LNCAP (cell line): ENCODE measurements around the gene AGPAT1.

Source experiments
- CTCF ChIP-seq: fragments of 450-650 bp; IDR thresholded peaks from 2 replicates; pipeline ENCODE4 v1.5.1; 2017; ENCODE audit warnings: mild to moderate bottlenecking

The AGPAT1 gene

GRCh38 chr6:32147401-32148132 lies 28.3 kb downstream of the AGPAT1 start:
- no peak for TF ChIP-seq CTCF

GRCh38 chr6:32146687-32147086 lies 29.2 kb downstream of the AGPAT1 start:
- no peak for TF ChIP-seq CTCF

GRCh38 chr6:32146287-32146686 lies 29.6 kb downstream of the AGPAT1 start:
- TF ChIP-seq CTCF: no peak

- no peak for TF ChIP-seq CTCF
Measured at GRCh38 chr6:32140420-32141046, 35.4 kb downstream of the AGPAT1 start.

- no peak for TF ChIP-seq CTCF
Measured at GRCh38 chr6:32139590-32139989, 36.3 kb downstream of the AGPAT1 start.

- TF ChIP-seq CTCF: no peak
Measured at GRCh38 chr6:32137454-32137853, 38.4 kb downstream of the AGPAT1 start.

- no peak for TF ChIP-seq CTCF
Measured at GRCh38 chr6:32133786-32134185, 42.1 kb downstream of the AGPAT1 start.
